HepG2 (cell line): ENCODE data around the gene POLA2. TPM values are rescaled to one million over a fixed set of nuclear protein-coding genes. Genes with fewer than 3 reads are reported as not detected.
A peak's percentile ranks its signal among the peaks of the same experiment; 100 is the strongest.

Experiments
- ARID4A ChIP-seq: sonication (generic); formaldehyde crosslinking; IDR thresholded peaks from 2 replicates; pipeline ENCODE4 v1.5.0; 2020; ENCODE audit warnings: mild to moderate bottlenecking, missing genetic modification reagents, borderline replicate concordance
- GZF1 ChIP-seq: sonication (generic); formaldehyde crosslinking; IDR thresholded peaks from 2 replicates; pipeline ENCODE4 v1.5.1; 2020; ENCODE audit warnings: mild to moderate bottlenecking, missing genetic modification reagents
- HNRNPLL ChIP-seq: fragments of 200-400 bp; formaldehyde crosslinking; IDR thresholded peaks from 2 replicates; pipeline ENCODE4 v1.6.1; 2017; ENCODE audit warnings: mild to moderate bottlenecking, low read depth, low read length; ENCODE audit not compliant: poor library complexity, severe bottlenecking
- KDM2A ChIP-seq: sonication (generic); formaldehyde crosslinking; IDR thresholded peaks from 2 replicates; pipeline ENCODE4 v1.4.0; 2020; ENCODE audit warnings: low read depth, missing genetic modification reagents, borderline replicate concordance
- MAFG ChIP-seq: sonication (generic); formaldehyde crosslinking; IDR thresholded peaks from 2 replicates; pipeline ENCODE4 v1.5.1; 2020; ENCODE audit warnings: mild to moderate bottlenecking, missing genetic modification reagents
- MEIS1 ChIP-seq: sonication (generic); formaldehyde crosslinking; IDR thresholded peaks from 2 replicates; pipeline ENCODE4 v1.9.0; 2021; ENCODE audit warnings: mild to moderate bottlenecking, missing genetic modification reagents, moderate library complexity, borderline replicate concordance
- MNT ChIP-seq: fragments of 450-650 bp; IDR thresholded peaks from 2 replicates; pipeline ENCODE4 v1.6.1; 2016
- PAF1 ChIP-seq: IDR thresholded peaks from 2 replicates; pipeline ENCODE4 v1.6.1; 2016; ENCODE audit warnings: missing genetic modification reagents, missing compliant biosample characterization
- PLSCR1 ChIP-seq: sonication (generic); formaldehyde crosslinking; IDR thresholded peaks from 2 replicates; pipeline ENCODE4 v1.5.0; 2020; ENCODE audit warnings: missing genetic modification reagents, mild to moderate bottlenecking, borderline replicate concordance
- RXRB ChIP-seq: IDR thresholded peaks from 2 replicates; pipeline ENCODE4 v1.6.1; 2016; ENCODE audit warnings: borderline replicate concordance, missing genetic modification reagents, missing compliant biosample characterization
- SALL1 ChIP-seq: sonication (generic); formaldehyde crosslinking; IDR thresholded peaks from 2 replicates; pipeline ENCODE4 v1.8.0; 2022; ENCODE audit warnings: mild to moderate bottlenecking, missing genetic modification reagents
- TFE3 ChIP-seq: IDR thresholded peaks from 2 replicates; pipeline ENCODE4 v1.6.1; 2016
- TGIF2 ChIP-seq: IDR thresholded peaks from 2 replicates; pipeline ENCODE4 v1.6.1; 2016; ENCODE audit warnings: control low read depth, missing compliant biosample characterization
- ZBTB2 ChIP-seq: sonication (generic); formaldehyde crosslinking; IDR thresholded peaks from 2 replicates; pipeline ENCODE4 v1.8.0; 2022; ENCODE audit warnings: low read depth, missing genetic modification reagents
- ZFX ChIP-seq: sonication (generic); formaldehyde crosslinking; IDR thresholded peaks from 2 replicates; pipeline ENCODE4 v1.4.0; 2020; ENCODE audit warnings: mild to moderate bottlenecking, low read depth, missing genetic modification reagents, moderate library complexity
- ZNF460 ChIP-seq: sonication (generic); formaldehyde crosslinking; IDR thresholded peaks from 2 replicates; pipeline ENCODE4 v1.5.1; 2020; ENCODE audit warnings: missing genetic modification reagents, mild to moderate bottlenecking, borderline replicate concordance
- ZNF572 ChIP-seq: sonication (generic); formaldehyde crosslinking; IDR thresholded peaks from 2 replicates; pipeline ENCODE4 v1.5.1; 2020; ENCODE audit warnings: mild to moderate bottlenecking, missing genetic modification reagents
- ZNF773 ChIP-seq: sonication (generic); formaldehyde crosslinking; IDR thresholded peaks from 2 replicates; pipeline ENCODE4 v1.4.0; 2020; ENCODE audit warnings: missing genetic modification reagents, borderline replicate concordance
- ZSCAN31 ChIP-seq: sonication (generic); formaldehyde crosslinking; IDR thresholded peaks from 2 replicates; pipeline ENCODE4 v1.5.0; 2020; ENCODE audit warnings: low read depth, mild to moderate bottlenecking, missing genetic modification reagents
- polyA plus RNA-seq, 8 experiments: library from polyadenylated mRNA; depleted of rRNA in 3 of 8; stranded (reverse) in 7 of 8; unstranded in 1 of 8; fragments of >200 nt; fragmentation: Illumina TruSeq in 4 of 8; extraction: Trizol in 4 of 8; gene quantifications; 2 replicates each; pipeline versions ENCODE4 v1.2.1 to v1.2.3, GENCODE V29; 2011 to 2016; ENCODE audit warnings: low read depth in 4 of 8, missing spikeins in 1 of 8, mixed read lengths in 1 of 8; ENCODE audit not compliant: insufficient read depth in 1 of 8
- total RNA-seq, 5 experiments: library from RNA; depleted of rRNA; stranded (reverse); fragments of >200 nt; fragmentation: Illumina TruSeq; extraction: Trizol; gene quantifications; 2 replicates each; pipeline ENCODE4 v1.2.3, GENCODE V29; 2016; ENCODE audit warnings: low read depth in 1 of 5

The POLA2 gene
- total and polyA plus RNA-seq, 2 of the 13 experiments (the other 11 are each of a cell fraction or from before 2014, with no cell fraction given) = 9.7 to 15.6 TPM

GRCh38 chr11:65301491-65302329, 39.9 kb downstream of the POLA2 start (continued):
- TF ChIP-seq MEIS1 (peak; percentile 84; the same call in 1 of the 2 replicates), PLSCR1 (CRISPR knock-in tag) (no peak), PAF1 (CRISPR knock-in tag) (no peak), GZF1 (CRISPR knock-in tag) (no peak), ZSCAN31 (CRISPR knock-in tag) (0 out of 2 replicates have a peak, but pooled peaks have one; percentile 20), ZBTB2 (CRISPR knock-in tag) (no peak), SALL1 (CRISPR knock-in tag) (peak; percentile 47; the same call in 1 of the 2 replicates), ZNF460 (no peak), ZFX (CRISPR knock-in tag) (peak; percentile 53; the same call in 1 of the 2 replicates), TGIF2 (peak; percentile 51; the same call in 1 of the 2 replicates), RXRB (CRISPR knock-in tag) (peak; percentile 32; the same call in 1 of the 2 replicates), TFE3 (CRISPR knock-in tag) (no peak), MNT (no peak), ARID4A (CRISPR knock-in tag) (peak; percentile 61; the same call in 1 of the 2 replicates), ZNF572 (CRISPR knock-in tag) (no peak), HNRNPLL (peak; percentile 27), MAFG (peak; percentile 89), KDM2A (CRISPR knock-in tag) (peak; percentile 51; the same call in 1 of the 2 replicates), ZNF773 (CRISPR knock-in tag) (no peak)
